Coronary artery (tissue), 2 donors: Measurements from ENCODE around the gene PAAF1.

ENCODE experiments used
- DNase-seq: peaks from one replicate; pipeline ENCODE4 v3.0.0-alpha.2; 2017; ENCODE audit warnings: low spot score
- H3K27ac ChIP-seq, 2 donors: fragments of 200-600 bp; sonication (generic); one replicate each; pipeline ENCODE4 v1.5.1; 2016 to 2019
- H3K4me3 ChIP-seq: fragments of 200-600 bp; sonication (generic); 2 replicates; pipeline ENCODE4 v1.5.1; 2016; ENCODE audit warnings: mild to moderate bottlenecking, moderate library complexity
- CTCF ChIP-seq: fragments of 200-600 bp; sonication (generic); IDR thresholded peaks from one replicate; pipeline ENCODE4 v1.5.1; 2019; ENCODE audit warnings: antibody characterized with exemption

Gene PAAF1

GRCh38 chr11:73969991-73970800 lies 93.4 kb downstream of the PAAF1 start:
- DNase-seq = no peak
- no peak for TF ChIP-seq CTCF
- H3K27ac ChIP-seq = no peak overlapping the region
- no peak overlapping the region for H3K4me3 ChIP-seq

DNA sequence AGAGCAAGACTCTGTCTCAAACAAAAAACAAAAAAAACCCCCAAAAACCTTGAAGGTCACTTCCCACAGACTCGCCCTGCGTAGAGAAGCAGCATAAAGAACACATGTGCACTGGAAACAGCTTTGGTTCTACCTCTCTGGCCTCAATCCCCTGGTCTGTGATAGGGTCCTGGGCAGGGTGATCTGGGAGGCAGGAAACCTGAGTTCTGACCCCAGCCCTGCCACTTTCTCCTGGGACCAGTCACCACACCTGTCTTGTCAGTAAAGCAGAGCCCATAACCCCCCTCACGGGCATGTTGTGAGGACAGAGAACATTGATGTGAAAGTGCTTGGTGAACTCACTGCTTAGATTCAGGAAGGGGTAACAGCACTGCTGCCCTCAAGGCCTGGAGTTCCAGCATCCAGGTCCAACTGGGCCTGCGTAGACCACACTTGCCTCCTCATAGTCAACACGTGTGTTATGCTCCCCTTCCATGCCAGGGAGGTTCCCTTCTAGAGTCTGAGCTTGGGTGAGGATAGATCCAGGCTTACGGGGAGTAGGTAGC lies 94.4 kb downstream of the PAAF1 start:
- no peak overlapping the region for H3K27ac ChIP-seq
- no peak overlapping the region for H3K4me3 ChIP-seq
- no peak for TF ChIP-seq CTCF
- DNase-seq = no peak

DNA sequence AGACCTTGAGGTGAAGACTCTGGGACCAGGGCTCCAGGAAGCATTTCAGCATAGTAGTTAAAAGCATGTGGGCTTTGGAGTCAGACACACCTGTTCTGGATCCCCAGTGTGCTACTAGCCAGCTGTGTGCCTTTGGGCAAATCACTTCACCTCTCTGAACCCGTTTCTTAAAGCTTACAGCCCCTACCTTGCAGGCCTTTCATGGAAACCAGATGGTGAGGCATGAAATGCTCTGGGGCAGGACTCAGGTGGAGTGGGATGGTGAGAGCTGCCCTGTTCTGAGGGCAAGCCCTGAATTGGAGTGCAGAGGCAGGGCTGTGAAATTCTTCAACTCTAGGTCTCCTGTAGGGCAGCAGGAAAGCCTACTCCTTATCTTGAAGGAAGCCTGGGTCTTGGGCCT lies 95.4 kb downstream of the PAAF1 start:
- TF ChIP-seq CTCF = no peak
- no peak overlapping the region for H3K27ac ChIP-seq
- no peak overlapping the region for H3K4me3 ChIP-seq
- no peak for DNase-seq

DNA sequence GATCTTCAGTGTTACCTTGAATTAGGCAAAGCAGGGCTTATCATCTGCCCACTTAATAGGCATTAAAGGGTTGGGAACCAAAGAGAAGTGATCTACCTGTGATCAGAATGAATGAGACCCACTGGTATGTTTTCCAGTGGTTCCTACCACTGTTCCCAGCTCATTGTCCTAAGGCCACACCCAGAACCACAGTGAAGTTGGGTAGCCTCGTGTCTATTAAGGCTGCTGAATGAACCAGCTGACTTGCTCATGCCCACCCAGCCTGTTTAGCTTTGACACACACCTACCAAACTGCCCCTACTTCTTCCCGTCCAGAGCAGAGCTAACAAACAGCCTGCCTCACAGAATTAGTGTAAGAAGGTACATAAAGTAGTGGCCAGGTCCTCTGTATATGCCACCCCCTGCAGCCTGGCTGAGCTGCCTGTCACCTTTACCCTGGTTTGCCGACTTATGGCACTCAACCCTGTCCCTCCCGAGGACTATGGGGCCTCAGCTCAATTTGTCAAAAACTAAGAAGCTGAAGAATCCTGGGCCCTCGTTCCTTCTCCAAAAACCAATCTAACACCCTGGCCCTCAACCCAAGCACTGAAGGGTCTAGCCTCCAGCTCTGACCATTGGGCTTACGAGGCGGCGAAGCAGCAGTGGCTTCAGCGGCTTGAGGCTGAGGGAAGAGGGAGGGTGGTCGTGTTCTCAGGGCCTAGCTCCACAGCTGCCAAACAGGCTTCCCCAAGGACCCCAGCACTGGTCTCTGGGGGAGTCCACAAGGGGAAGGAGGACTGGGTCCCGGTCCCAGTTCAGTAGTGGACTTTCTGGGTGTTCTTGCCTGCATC lies 96.0 kb downstream of the PAAF1 start:
- Histone ChIP-seq H3K27ac (peak overlapping the region in 1 of 2 donors; percentile 52), H3K4me3 (no peak overlapping the region)
- no peak for DNase-seq
- no peak for TF ChIP-seq CTCF

DNA sequence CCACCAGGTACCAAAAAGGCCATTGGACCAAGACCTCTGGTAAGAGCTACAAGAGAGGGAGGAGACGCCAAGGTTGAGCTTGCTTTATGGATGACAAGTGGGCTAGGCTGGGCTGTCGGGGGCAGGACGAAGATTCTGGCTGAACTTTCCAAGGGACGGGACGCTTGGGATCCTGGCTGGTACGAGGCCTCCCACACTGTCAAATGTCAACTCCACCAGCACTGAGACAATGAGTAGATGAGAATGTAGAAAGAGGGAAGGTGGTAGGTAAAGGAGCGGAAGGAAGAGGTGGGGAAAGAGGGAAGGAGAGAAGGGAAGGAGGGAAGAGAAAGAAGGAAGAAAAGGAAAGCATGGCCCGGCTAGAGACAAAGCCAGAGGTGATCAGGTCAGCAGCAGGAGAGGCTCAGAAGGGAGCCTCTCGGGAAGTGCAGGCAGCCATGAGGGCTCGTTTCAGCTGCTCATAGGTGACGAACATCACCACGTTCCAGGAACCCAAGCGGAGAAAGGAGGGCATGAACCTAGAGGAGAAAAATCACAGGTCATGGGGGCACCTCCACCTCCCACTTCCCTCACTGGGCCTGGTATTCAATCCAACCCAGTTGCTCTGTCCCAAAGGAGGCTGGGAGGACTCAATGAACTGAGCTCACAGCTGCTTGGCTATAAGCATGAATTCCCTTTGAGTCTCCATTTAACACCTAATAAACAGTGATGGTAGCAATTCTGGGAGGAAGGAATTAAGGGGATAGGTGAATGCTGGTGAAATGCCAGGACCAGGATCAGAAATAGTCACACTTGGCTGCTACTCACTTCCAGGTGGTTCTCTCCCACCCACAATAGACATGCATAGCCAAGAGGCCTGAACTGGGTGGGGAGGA lies 98.0 kb downstream of the PAAF1 start:
- no peak for DNase-seq
- H3K27ac ChIP-seq = peak overlapping the region in 1 of 2 donors; percentile 52
- no peak overlapping the region for H3K4me3 ChIP-seq
- TF ChIP-seq CTCF = no peak

DNA sequence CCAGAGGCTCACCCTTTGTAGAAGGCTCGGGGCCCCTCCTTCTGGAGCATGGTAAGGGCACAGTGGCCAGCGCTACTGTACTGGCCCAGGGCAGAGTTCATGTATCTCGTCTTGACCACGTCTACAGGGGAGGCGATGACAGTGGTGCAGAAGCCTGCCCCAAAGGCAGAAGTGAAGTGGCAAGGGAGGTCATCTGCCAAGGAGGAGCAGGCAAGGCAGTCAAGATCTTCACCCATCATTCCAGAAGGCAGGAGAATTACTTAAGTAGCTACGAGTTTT lies 98.6 kb downstream of the PAAF1 start:
- TF ChIP-seq CTCF = no peak
- no peak overlapping the region for H3K4me3 ChIP-seq
- no peak for DNase-seq
- H3K27ac ChIP-seq = no peak overlapping the region
